ENCODE measurements around the gene CC2D2B.

DNA sequence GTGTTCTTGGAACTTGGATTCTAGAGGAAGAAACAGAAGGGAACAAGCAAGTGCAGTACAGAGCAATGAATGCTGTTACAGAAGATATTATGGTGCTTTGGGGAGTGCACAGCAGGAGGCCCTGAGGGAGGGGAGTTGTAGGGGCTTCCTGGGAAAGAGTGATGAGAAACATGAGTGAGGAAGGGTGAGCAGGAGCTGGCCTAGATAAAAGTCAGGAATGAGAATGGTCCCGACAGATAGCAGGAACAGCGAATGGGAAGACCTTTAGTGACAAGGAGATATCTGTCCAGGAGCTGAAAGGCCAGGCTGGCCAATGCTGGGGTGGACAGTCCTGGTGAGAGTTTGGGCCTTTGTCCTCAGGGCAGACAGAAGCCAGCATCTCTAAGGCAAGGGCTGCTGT lies 115.0 kb downstream of the CC2D2B start:
- TF ChIP-seq, protein P1, sequence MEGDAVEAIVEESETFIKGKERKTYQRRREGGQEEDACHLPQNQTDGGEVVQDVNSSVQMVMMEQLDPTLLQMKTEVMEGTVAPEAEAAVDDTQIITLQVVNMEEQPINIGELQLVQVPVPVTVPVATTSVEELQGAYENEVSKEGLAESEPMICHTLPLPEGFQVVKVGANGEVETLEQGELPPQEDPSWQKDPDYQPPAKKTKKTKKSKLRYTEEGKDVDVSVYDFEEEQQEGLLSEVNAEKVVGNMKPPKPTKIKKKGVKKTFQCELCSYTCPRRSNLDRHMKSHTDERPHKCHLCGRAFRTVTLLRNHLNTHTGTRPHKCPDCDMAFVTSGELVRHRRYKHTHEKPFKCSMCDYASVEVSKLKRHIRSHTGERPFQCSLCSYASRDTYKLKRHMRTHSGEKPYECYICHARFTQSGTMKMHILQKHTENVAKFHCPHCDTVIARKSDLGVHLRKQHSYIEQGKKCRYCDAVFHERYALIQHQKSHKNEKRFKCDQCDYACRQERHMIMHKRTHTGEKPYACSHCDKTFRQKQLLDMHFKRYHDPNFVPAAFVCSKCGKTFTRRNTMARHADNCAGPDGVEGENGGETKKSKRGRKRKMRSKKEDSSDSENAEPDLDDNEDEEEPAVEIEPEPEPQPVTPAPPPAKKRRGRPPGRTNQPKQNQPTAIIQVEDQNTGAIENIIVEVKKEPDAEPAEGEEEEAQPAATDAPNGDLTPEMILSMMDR (conservative IDR thresholded peaks at IDR 0.05; ENCODE audit: low read depth, low read length), result no peak
- TF ChIP-seq EZH2 (IDR thresholded peaks at IDR 0.05; ENCODE audit: low read length, unreplicated experiment) (no peak), EZH2phosphoT487 (IDR thresholded peaks at IDR 0.05; ENCODE audit: borderline replicate concordance, low read length) (no peak)

Measured in PC-3 (cell line).